Cortex of kidney (tissue), 1 donor: ENCODE data around the gene PPP4R2.

Experiments
- DNase-seq: peaks from one replicate; lab custom pipeline; 2025; lab: John Stamatoyannopoulos, UW

The PPP4R2 gene

GRCh38 chr3:73114711-73115110 is 118.1 kb downstream of the PPP4R2 start:
- no peak for DNase-seq

- no peak for DNase-seq
Measured at GRCh38 chr3:73115806-73116205, 119.2 kb downstream of the PPP4R2 start.
